Rectal smooth muscle tissue (tissue), 1 donor: Measurements from ENCODE around the gene SBK3.
"Not testable (repeated sequence)": the region's sequence is repeated elsewhere in the genome, so short reads cannot be mapped to it uniquely, and the experiment has no call there.

Experiments
- H3K27ac ChIP-seq: one replicate; pipeline ENCODE4 v1.7.0; 2013; ENCODE audit warnings: low read depth, low read length, inconsistent platforms
- H3K27me3 ChIP-seq: one replicate; pipeline ENCODE4 v1.7.0; 2013; ENCODE audit warnings: low read length; ENCODE audit not compliant: control insufficient read depth, insufficient read depth
- H3K36me3 ChIP-seq: one replicate; pipeline ENCODE4 v1.7.0; 2013; ENCODE audit warnings: low read length; ENCODE audit not compliant: control insufficient read depth, insufficient read depth
- H3K4me1 ChIP-seq: one replicate; pipeline ENCODE4 v1.7.0; 2013; ENCODE audit warnings: low read length; ENCODE audit not compliant: control insufficient read depth, insufficient read depth
- H3K4me3 ChIP-seq: one replicate; pipeline ENCODE4 v1.7.0; 2013; ENCODE audit warnings: low read length
- H3K9ac ChIP-seq: one replicate; pipeline ENCODE4 v1.7.0; 2013; ENCODE audit warnings: low read length

SBK3 gene

GRCh38 chr19:55535173-55535964 lies 10.0 kb downstream of the SBK3 start:
- Histone ChIP-seq H3K9ac (no peak overlapping the region), H3K27me3 (no peaks in the 10 kb centered on the region), H3K4me3 (no peak overlapping the region), H3K4me1 (no peaks in the 10 kb centered on the region), H3K27ac (no peak overlapping the region), H3K36me3 (no peaks in the 10 kb centered on the region)

GRCh38 chr19:55534280-55534679 lies 11.1 kb downstream of the SBK3 start:
- H3K9ac ChIP-seq, H3K36me3 ChIP-seq, H3K27me3 ChIP-seq, H3K4me3 ChIP-seq, H3K4me1 ChIP-seq, H3K27ac ChIP-seq: not testable (repeated sequence)

GRCh38 chr19:55530996-55531395 lies 14.3 kb downstream of the SBK3 start:
- H3K36me3 ChIP-seq, result no peaks in the 10 kb centered on the region
- H3K4me3 ChIP-seq, result no peak overlapping the region
- H3K9ac ChIP-seq, result no peak overlapping the region
- peaks cover 6% of the 10 kb centered on the region for H3K4me1 ChIP-seq
- no peaks in the 10 kb centered on the region for H3K27me3 ChIP-seq
- no peak overlapping the region for H3K27ac ChIP-seq

- H3K9ac ChIP-seq, result no peak overlapping the region
- no peak overlapping the region for H3K27ac ChIP-seq
- H3K36me3 ChIP-seq, result no peaks in the 10 kb centered on the region
- no peaks in the 10 kb centered on the region for H3K27me3 ChIP-seq
- H3K4me1 ChIP-seq, result peaks cover 6% of the 10 kb centered on the region
- no peak overlapping the region for H3K4me3 ChIP-seq
These were observed 15.6 kb downstream of the SBK3 start for GRCh38 chr19:55529636-55530234.

- Histone ChIP-seq H3K4me3 (no peak overlapping the region), H3K27me3 (no peaks in the 10 kb centered on the region), H3K9ac (no peak overlapping the region), H3K4me1 (peaks cover 6% of the 10 kb centered on the region), H3K27ac (no peak overlapping the region), H3K36me3 (no peaks in the 10 kb centered on the region)
These were observed 17.1 kb downstream of the SBK3 start for GRCh38 chr19:55528030-55528803.

- Histone ChIP-seq H3K4me3 (no peak overlapping the region), H3K9ac (no peak overlapping the region), H3K27ac (no peak overlapping the region), H3K4me1 (peaks cover 6% of the 10 kb centered on the region), H3K36me3 (no peaks in the 10 kb centered on the region), H3K27me3 (no peaks in the 10 kb centered on the region)
These were observed 17.9 kb downstream of the SBK3 start for GRCh38 chr19:55527197-55528029.

GRCh38 chr19:55526216-55527196 lies 18.8 kb downstream of the SBK3 start:
- H3K9ac ChIP-seq, result no peak overlapping the region
- H3K4me1 ChIP-seq, result peaks cover 6% of the 10 kb centered on the region
- no peak overlapping the region for H3K27ac ChIP-seq
- H3K36me3 ChIP-seq, result no peaks in the 10 kb centered on the region
- H3K4me3 ChIP-seq, result peak overlapping the region; percentile 14
- no peaks in the 10 kb centered on the region for H3K27me3 ChIP-seq

- H3K27ac ChIP-seq, result no peak overlapping the region
- no peak overlapping the region for H3K9ac ChIP-seq
- no peaks in the 10 kb centered on the region for H3K27me3 ChIP-seq
- no peaks in the 10 kb centered on the region for H3K36me3 ChIP-seq
- H3K4me3 ChIP-seq, result no peak overlapping the region
- peaks cover 6% of the 10 kb centered on the region for H3K4me1 ChIP-seq
These were observed 19.8 kb downstream of the SBK3 start for GRCh38 chr19:55525289-55526101.

GRCh38 chr19:55520691-55521292 lies 24.6 kb downstream of the SBK3 start:
- no peak overlapping the region for H3K27ac ChIP-seq
- no peaks in the 10 kb centered on the region for H3K36me3 ChIP-seq
- H3K4me1 ChIP-seq, result no peaks in the 10 kb centered on the region
- no peak overlapping the region for H3K4me3 ChIP-seq
- no peaks in the 10 kb centered on the region for H3K27me3 ChIP-seq
- no peak overlapping the region for H3K9ac ChIP-seq

GRCh38 chr19:55519451-55520311 lies 25.7 kb downstream of the SBK3 start:
- Histone ChIP-seq H3K9ac (no peak overlapping the region), H3K27ac (no peak overlapping the region), H3K36me3 (no peaks in the 10 kb centered on the region), H3K4me1 (no peaks in the 10 kb centered on the region), H3K27me3 (no peaks in the 10 kb centered on the region), H3K4me3 (no peak overlapping the region)
